Inflammatory macrophage (primary cell): ENCODE results near the gene ALPI.

ENCODE experiments used
- DNase-seq, 2 donors: peaks; one replicate each; pipeline ENCODE4 v3.0.0-alpha.2; 2020 to 2022

The ALPI gene

DNA sequence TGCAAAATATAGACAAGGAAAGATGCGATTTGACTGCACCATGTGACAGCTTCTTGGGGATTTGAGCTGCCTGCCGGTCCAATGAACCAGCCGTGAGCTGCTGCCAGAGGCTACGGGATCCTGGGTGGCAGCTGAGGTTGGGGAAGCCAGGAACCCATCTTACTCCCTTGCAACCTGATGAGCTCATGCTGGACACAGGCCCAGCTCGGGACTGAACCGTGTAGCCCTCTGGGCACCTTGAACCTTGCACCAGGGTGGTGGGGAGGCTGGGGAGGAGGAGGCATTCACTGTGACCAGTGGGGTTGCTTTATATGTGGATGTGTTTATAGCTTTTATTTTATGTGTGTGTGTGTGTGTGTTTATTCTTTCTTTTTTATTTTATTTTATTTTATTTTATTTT, 9.1 kb downstream of the ALPI start:
- DNase-seq, result no peak

DNA sequence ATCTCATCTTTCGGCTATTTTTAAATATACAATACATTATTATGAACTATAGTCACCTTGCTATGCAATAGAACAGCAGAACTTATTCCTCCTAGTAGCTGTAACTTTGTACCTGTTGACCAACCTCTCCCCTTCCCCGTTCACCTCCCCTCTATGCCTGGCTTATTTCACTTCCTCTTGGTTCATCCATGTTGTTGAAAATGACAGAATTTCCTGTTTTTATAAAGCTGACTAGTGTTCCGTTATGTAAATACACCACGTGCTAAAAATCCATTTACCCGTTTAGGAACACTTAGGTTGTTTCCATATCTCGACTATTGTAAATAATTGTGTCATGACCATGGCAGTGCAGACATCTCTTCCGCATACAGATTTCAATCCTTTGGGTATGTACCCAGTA, 10.3 kb downstream of the ALPI start:
- DNase-seq, result peak; percentile 11 to 55

DNA sequence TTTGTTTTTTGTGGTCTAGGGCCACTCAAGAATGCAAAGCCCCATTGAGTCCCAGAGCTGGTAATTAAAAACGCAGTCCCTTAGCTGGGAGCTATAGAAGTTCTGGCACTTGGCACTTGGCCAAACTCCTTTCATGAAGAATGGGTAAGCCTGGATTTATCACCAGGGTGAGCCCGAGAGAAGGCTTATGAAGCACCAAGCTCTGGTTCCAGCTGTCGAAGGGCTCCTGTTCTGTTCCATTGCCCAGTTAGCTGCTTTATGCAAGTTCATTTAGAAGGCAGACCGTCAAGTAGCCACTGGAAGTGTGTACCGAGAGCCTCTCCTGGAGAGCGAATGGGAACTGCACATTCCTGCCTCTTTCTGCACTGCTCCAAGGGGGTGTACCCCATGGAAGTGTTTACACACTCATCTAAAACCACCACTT, 17.5 kb downstream of the ALPI start:
- no peak for DNase-seq

DNA sequence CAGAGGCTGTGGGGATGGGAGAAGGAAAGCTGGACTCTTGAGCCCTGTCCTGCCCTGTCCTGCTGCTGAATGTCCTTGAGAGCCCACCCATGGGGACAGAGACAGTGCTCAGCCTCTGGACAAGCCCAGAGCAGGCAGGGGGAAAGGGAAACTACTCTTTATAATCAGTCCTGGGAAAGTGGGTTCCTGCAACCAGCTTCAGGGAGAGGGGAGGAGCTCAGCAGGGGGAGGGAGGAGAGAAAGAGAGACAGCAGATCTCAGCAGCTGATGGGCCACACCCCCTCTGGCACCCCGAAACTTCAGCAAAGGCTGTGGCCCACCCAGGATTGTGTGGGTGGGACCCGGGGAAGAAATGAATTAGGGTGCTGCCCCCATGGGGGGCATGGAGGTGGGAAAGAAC, 20.1 kb downstream of the ALPI start:
- no peak for DNase-seq

DNA sequence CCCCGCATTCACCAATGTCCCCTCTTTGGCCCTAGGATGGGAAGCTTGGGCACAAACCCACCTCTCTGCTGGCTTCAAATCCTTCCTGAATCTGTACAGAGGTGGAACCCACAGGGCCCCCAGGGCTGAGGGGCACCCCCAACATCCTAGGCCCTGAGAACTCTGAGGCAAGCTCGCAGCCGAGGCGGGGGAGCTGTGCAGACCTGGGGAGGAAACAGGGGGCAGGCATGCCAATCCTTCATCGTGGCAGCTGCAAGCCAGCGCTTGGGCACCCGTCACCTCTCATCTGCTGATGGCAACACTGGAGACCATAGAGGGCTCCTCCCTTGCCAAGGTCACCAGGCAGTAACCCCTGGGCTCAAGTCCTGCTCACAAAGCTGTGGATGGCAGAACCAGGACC, 20.8 kb downstream of the ALPI start:
- no peak for DNase-seq

DNA sequence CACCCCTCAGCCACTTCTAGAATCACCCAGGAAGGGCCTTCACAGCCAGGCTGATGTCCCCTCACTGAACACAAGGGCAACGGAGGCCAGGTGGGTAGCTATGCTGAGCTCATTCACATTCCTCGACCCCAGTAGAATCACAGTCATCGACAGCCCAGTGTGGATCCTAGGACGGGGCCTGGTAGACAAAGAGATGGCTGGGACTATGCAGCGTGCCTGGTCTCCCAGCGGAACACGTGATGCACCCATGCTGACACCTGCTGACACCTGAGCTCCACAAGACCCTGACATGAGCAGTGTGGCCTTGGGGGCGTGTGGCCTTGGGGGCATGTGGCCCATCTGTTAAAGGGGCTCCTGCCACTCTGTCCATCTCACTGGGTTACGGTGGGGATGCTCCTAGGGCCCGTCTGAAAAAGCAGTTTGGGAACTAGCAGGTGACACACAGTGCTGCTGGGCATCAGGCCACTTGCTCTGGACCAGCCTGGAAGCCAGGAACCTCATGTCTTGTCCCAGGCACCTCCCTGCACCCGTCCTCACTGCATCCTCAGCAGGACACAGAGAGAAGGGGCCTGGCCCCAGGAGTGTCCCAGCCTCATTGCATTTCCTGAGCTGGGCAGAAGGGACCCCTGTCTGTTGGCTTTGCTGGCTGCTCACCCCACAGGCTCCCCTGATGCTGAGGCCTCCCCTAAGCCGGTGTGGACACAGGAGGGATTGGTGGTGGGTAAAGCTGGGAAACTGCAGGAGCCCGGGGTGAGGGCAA, 22.0 kb downstream of the ALPI start:
- no peak for DNase-seq

DNA sequence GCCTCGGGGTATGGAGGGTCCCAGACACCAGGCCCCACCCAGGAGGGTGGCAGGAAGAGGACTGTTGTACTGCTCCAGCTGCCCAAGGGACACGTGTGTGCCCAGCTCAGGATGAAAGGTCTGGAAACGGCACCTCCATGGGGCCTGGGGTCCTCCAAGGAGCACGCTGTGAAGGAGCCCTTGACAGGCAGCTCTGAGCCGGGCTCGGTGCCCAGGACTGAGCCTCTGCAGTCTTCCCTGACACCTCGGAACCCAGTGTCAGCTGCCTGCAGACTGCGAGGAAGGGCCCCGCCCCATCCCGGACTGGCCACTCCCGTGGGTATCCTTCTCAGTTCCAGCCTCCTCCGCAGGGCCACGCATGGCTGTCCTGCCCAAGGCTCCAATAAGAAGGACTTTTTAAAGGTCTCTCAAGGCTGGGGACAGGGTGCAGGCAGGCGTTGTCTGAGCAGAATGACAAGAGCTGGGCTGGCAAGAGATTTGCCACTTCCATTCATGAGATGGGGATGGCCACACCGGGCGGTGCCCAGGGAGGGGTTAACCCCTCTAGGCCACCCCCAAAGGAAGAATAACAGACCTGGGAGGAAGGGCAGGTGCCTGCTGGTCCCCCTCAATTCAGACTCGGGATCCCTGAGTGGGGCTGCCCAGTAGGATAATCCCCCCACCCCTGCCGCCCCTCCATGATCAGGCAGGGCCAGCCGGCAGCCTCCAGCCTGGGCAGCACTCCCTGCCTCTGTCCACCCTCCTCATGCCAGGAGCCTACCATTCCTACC, 22.8 kb downstream of the ALPI start:
- DNase-seq, result no peak

DNA sequence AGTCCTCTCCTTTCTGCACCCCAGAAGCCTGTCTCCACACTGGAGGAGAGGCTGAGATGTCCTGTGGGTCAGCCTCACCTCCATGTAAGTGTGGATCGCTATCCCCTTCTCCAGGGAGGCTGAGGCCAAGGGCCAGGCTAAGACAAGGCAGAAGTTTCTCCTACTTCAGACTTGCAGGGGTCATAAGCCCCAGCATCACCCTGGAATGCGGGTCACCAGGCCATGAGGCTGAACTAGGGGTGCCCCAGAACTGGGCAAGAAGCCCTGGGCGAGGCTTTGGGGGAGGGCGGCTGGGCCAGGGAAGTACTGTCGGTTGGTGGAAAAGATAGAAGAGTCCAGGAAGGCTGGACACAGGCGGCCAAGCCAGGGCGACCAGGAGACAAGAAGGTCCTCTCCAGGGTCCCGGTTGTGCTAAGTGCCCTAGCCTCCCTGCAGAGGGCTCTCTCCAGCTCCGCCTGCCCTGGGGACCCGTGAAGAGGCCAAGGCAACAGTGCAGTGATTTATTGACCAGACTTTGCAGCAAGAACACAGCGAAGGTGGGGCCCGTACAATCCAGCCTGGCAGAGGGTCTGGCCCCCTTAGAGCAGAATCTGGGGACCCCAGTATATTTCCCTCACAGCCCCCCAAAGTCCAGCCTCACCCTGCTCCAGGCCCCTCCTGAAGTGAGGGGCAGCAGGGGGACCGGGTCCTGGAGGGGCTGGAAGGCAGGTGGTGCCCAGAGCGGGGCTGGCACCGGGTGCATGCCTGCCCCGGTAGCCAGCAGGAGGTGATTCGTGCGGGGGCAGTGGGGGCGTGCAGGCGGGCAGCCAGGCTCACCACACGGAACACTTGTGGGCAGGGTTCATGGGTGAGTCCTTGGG, 23.6 kb downstream of the ALPI start:
- no peak for DNase-seq

DNA sequence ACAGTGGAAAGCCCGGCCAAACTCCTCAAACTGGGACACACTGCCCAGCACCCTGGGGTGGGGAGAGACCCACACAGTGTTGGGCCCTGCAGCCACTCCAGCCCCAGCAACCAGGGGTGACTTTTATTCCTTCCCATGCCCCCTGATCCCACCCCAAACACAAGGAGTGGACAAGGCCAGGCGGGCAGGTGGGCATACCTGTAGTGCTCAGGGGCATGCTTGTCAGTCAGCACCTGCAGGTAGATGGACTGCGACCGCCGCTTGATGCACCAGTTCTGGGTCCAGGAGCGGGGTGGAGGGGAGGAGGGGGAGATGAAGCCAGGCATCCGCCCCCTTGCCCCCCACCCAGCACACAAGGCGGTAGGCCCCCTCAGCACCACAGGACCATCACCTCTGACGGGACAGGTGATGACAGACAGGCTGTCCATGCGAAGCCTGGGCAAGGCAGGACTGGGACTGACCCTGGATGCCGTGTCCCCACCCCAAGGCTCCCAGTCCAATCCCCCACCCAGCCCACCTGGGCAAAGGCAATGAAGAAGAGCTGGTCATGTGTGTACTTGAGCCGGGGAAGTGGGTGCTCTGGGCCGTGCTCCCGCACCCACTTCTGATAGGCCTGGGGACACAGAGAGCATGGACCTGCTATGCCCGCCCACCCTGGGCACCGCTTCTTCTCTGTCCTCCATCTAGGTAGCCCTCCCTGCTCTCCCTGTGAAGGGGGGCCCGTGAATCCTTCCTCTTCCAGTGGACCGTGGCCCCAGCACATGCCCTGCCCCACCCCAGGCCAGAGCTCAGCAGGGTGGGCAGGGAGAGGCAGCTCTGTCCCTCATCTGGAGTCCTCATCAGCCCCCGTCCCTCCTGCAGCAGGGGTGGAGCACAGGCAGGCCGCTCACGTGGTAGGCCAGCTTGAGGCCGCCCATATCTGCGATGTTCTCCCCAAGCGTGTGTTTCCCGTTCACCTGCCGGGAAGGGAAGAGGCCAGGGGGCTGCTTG, 24.5 kb downstream of the ALPI start:
- no peak for DNase-seq

DNA sequence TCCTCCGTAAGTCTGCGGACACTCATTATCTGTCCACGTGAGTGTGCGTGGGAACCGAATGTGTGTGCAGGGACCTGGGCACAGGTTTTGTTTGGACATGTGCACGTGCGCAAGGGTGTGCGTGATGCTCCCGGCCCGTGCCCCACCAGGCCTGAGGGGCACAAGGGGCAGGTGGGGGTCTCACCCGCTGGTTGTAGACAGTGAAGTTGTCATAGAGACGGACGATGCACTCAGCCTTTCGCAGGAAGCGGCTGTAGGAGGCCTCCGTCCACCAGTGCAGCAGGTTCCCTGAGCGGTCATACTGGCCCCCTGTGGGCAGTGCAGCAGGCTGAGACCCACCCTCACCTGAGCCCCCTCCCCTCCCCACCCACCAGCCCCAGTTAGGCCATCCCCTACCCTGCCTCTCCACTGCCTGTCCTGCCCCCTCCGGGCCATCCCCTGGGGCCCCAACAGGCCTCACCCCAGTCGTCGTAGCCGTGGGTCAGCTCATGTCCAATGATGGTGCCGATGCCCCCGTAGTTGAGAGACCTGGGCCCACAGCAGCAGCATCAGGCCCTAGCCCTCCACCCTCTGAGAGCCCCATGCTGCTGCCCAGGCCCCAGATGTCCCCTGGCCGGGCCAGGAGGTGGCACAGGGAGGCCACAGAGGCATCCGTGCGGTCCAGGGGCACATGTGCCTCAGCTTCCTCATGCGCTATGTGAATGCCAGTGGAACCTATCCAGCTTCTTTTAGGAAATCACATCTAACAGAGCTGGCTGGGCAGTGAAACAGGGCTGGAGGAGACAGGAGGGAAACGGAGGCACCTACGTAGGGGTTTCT, 25.6 kb downstream of the ALPI start:
- DNase-seq, result no peak

DNA sequence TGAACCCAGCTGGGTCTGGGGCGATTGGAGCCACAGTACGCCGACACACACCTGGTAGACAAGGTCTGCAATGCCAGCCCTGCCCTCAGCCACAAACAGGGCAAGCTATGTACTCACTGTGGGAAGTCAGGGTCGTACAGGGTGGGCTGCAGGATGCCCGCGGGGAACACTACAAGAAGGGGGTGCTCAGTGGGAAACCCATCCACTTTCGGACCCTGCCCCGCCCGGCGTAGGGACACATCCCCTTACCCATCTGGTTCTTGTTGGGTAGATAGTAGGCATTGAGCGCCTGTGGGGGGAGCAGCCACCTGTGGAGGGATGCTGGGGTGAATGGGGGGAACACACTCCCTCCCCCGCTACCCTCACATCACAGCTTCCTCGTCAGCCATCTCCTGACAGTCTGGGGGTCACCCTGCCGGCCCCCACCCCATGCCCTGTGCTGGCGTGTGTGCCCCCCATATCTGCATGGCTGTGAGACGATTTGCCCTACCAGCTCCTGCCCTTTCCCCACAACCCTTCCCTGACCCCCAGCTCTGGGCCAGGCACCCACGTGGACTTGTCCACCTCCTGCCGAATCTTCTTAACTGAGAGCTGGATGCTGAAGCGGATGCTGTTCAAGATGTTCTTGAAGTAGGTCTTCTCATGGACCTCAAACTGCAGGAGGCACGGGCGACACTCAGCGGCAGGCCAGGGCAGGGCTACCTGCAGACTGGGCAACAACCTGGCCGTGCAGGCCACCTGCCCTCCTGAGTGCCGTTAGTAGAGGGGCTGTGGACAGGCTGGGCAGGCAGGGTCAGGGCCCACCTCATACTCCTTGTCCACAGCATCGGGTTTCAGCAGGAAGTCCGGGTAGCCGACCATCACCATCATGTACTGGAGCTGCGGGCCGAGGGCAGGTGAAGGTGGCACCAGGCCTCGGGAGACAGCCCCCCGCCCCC, 26.6 kb downstream of the ALPI start:
- no peak for DNase-seq

DNA sequence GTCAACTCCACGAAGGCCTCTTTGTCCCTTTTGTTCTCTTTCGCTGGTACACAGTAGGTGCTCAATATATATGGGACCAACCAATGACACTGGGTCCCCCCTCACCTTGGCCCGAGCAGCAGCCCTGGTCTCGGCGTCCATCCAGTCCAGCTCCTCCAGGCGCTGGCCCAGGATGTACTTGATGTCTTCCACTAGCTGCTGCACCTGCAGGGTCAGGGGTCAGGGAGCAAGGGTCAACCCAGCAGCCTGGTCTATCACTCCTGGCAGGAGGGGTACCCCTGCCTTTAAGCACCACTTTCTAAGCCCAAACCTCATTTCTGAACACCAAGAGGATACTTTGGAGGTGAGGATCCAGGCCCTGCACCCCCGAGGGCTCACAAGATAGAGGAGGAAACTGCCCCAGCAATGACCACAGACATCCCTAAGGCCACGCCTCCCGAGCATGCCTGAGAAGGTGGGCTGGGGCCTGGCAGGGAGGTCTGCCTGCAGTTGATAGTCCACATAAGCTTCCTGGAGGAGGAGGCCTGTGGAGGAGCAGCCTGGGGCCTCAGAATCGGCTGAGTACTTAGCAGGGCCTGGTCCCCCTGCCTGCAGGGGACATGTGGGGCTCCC, 27.5 kb downstream of the ALPI start:
- no peak for DNase-seq

DNA sequence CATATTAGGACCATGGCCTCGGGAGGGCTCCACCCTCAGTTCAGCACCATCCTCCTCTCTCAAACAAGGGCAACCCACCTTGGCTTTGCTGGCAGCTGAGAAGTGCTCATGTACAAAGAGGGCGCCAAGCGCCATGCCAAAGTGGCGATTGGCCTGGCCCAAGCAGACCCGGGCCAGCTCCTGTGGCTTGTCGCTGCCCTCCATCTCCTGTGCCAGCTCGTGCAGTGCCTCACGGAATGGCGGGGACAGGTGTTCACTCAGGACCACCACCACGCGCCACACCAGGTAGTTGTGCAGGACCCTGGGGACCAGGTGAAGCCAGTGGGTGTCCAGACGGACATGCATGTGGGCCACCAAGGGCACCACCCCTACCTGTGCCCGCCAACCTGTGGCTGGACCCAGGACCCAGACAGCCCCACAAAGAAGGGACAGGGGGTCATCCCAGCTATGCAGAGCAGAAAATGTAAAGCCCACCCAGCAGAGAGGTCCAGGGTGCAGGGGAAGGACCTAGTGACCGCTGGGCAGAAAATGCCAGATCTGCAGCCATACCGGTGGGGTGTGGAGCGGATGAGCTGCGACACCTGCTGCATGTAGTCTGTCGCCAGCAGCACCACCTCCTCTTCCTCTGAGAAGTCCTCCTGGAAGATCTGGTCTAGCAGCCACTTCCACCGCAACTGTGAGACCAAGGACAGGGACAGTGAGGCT, 28.1 kb downstream of the ALPI start:
- DNase-seq, result no peak

DNA sequence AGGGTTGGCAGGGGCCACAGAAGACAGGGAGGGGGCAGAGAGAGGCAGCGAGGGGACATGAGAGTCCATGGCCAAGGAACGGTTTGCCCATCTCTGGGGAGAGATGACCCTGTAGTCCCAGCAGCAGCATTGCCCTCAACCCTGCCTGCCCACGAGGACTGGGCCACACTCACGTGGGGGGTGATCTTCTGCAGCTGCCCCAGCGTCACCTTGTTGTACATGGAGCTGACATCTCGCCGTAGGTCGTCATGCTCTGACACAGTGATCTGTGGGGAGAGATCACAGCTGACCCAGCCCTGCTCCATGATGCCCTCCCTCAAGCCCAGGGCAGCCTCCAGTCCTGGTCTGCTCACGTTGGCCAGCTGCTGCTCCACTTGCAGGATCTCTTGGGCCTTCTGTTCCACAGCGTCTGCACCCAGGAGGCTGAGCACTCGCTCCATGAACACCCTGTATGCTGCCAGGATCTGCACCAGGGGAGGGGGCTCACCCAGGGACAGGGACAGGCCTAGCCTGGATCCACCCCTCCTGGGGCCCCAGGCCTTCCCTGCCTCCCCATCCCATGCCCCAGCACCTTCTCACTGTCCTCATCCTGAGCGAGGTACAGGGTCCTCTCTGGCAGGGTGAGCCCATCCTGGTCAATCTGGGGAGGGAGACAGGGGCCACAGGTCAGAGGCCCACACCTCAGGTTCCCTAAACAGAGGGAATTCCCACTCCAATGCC, 28.8 kb downstream of the ALPI start:
- DNase-seq, result no peak

DNA sequence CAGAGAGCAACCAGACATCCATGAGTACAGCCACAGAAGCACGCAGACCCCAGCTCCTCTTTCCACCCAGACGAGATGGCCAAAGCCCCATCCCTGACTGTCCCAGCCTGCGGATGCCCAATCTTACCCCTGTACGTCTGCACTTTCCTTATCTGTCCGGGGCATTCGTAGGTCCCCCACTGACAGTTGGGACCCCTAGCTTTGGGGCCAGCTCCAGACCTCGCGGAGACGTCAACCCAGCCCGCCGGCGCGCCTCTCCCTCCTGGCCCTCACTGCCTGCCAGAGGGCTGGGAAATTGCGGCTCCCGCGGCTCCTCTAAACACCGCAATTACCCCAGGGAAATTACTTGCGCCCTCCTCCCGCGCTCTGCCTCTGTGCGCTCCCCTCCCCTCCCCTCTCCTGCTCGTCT, 29.4 kb downstream of the ALPI start:
- no peak for DNase-seq

DNA sequence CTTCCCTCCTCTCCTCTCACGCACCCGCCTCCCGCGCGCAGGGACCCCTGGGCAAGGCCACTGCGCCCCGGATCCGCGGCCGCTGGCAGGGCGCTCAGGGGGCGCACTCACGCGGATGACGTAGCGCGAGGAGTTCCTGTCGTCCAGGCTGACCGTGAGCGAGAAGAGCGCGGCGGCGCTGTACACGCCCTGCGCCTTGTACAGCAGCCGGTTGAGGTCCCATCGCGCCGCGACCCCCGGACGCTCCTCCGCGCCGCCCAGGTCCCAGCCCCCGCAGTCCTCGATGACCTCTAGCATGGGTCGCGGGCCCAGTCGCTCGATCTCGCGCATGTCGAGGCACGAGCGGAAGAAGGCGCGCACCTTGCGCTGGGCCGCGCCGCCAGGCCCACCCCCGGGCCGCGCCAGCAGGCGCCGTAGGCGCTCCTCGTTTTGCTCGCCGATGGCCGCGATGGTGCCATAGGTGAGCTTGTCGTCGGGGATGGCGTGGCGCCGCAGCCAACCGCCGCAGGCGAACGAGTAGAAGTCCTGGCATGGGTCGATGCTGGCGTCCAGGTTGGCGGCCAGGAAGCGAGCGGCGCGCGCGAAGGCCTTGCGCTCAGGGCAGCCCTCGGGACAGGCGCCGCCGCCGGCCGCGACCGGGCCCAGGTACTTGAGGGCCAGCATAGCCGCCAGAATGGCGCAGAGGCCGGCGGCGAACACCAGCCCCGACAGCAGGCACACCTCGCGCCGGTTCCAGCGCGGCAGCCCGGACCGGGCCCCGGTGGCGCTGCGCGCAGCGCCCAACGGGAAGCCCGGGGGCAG, 30.0 kb downstream of the ALPI start:
- no peak for DNase-seq
